Liver (tissue), 9 donors: ENCODE results near the gene HINT1. TPM values are rescaled to one million over a fixed set of nuclear protein-coding genes. Genes with fewer than 3 reads are reported as not detected.

Source experiments
- DNase-seq: peaks from one replicate; pipeline ENCODE4 v3.0.0-alpha.2; 2017; ENCODE audit warnings: low spot score
- H3K27ac ChIP-seq, 2 donors: one replicate each; pipeline ENCODE4 v1.7.0; 2013; ENCODE audit warnings: inconsistent platforms in 2 of 2, low read length in 2 of 2, control low read depth in 1 of 2, low read depth in 1 of 2, mild to moderate bottlenecking in 1 of 2
- H3K27me3 ChIP-seq, 4 donors: one replicate each; pipeline versions ENCODE4 v1.6.1 to v1.7.0; 2013; ENCODE audit warnings: low read length in 3 of 4, inconsistent platforms in 1 of 4, mild to moderate bottlenecking in 1 of 4, moderate library complexity in 1 of 4; ENCODE audit not compliant: control insufficient read depth in 4 of 4, insufficient read depth in 4 of 4
- H3K36me3 ChIP-seq, 4 donors: one replicate each; pipeline versions ENCODE4 v1.6.1 to v1.7.0; 2013; ENCODE audit warnings: low read length in 3 of 4, mild to moderate bottlenecking in 3 of 4, low read depth in 1 of 4, moderate library complexity in 1 of 4; ENCODE audit not compliant: control insufficient read depth in 4 of 4, insufficient read depth in 3 of 4
- H3K4me1 ChIP-seq, 4 donors: one replicate each; pipeline versions ENCODE4 v1.6.1 to v1.7.0; 2013; ENCODE audit warnings: low read length in 3 of 4, mild to moderate bottlenecking in 3 of 4, moderate library complexity in 1 of 4; ENCODE audit not compliant: control insufficient read depth in 4 of 4, insufficient read depth in 4 of 4
- H3K4me3 ChIP-seq, 3 donors: one replicate each; pipeline versions ENCODE4 v1.6.1 to v1.7.0; 2013; ENCODE audit warnings: low read length in 3 of 3, control low read depth in 1 of 3, low read depth in 1 of 3, mild to moderate bottlenecking in 1 of 3
- H3K9ac ChIP-seq, 2 donors: one replicate each; pipeline ENCODE4 v1.7.0; 2013; ENCODE audit warnings: low read length in 2 of 2, mild to moderate bottlenecking in 2 of 2, moderate library complexity in 2 of 2, control low read depth in 1 of 2, low read depth in 1 of 2
- H3K9me3 ChIP-seq, 4 donors: one replicate each; pipeline versions ENCODE4 v1.6.1 to v1.7.0; 2013; ENCODE audit warnings: low read length in 3 of 4; ENCODE audit not compliant: control insufficient read depth in 4 of 4
- ATF3 ChIP-seq: IDR thresholded peaks from 2 replicates; pipeline ENCODE4 v1.6.1; 2016; ENCODE audit warnings: antibody characterized with exemption
- CTCF ChIP-seq: fragments of 150-350 bp; IDR thresholded peaks from 2 replicates; pipeline ENCODE4 v1.5.1; 2017; ENCODE audit warnings: improper control_type of control experiment, low read depth, low read length; ENCODE audit not compliant: missing input control
- EGR1 ChIP-seq, 2 donors: IDR thresholded peaks; 2 replicates each; pipeline ENCODE4 v1.6.1; 2016 to 2018; ENCODE audit warnings: antibody characterized with exemption in 2 of 2, low read depth in 2 of 2
- FOXA1 ChIP-seq: IDR thresholded peaks from 2 replicates; pipeline ENCODE4 v1.6.1; 2016; ENCODE audit warnings: antibody characterized with exemption
- FOXA2 ChIP-seq: IDR thresholded peaks from 2 replicates; pipeline ENCODE4 v1.6.1; 2016; ENCODE audit warnings: antibody characterized with exemption
- GABPA ChIP-seq, 2 donors: IDR thresholded peaks in 1 of 2; conservative IDR thresholded peaks in 1 of 2; 2 replicates each; pipeline ENCODE4 v1.6.1; 2016; ENCODE audit warnings: antibody characterized with exemption in 2 of 2, mild to moderate bottlenecking in 1 of 2, moderate library complexity in 1 of 2
- HNF4A ChIP-seq, 2 donors: conservative IDR thresholded peaks; 2 replicates each; pipeline ENCODE4 v1.6.1; 2016; ENCODE audit warnings: antibody characterized with exemption in 2 of 2, mild to moderate bottlenecking in 2 of 2
- HNF4G ChIP-seq: IDR thresholded peaks from 2 replicates; pipeline ENCODE4 v1.6.1; 2016; ENCODE audit warnings: antibody characterized with exemption
- JUND ChIP-seq, 2 donors: IDR thresholded peaks; 2 replicates each; pipeline ENCODE4 v1.6.1; 2016; ENCODE audit warnings: antibody characterized with exemption in 2 of 2
- MAX ChIP-seq: IDR thresholded peaks from 2 replicates; pipeline ENCODE4 v1.6.1; 2016; ENCODE audit warnings: antibody characterized with exemption
- NR2F2 ChIP-seq: IDR thresholded peaks from 2 replicates; pipeline ENCODE4 v1.6.1; 2016; ENCODE audit warnings: antibody characterized with exemption
- RAD21 ChIP-seq, 2 donors: IDR thresholded peaks; 2 replicates each; pipeline ENCODE4 v1.6.1; 2016; ENCODE audit warnings: antibody characterized with exemption in 2 of 2, mild to moderate bottlenecking in 2 of 2
- RXRA ChIP-seq, 2 donors: IDR thresholded peaks; 2 replicates each; pipeline ENCODE4 v1.6.1; 2017 to 2018; ENCODE audit warnings: antibody characterized with exemption in 2 of 2, mild to moderate bottlenecking in 1 of 2
- SP1 ChIP-seq: IDR thresholded peaks from 2 replicates; pipeline ENCODE4 v1.6.1; 2018; ENCODE audit warnings: antibody characterized with exemption, mild to moderate bottlenecking
- TAF1 ChIP-seq: conservative IDR thresholded peaks from 2 replicates; pipeline ENCODE4 v1.6.1; 2016; ENCODE audit warnings: antibody characterized with exemption, mild to moderate bottlenecking
- YY1 ChIP-seq: IDR thresholded peaks from 2 replicates; pipeline ENCODE4 v1.6.1; 2016; ENCODE audit warnings: antibody characterized with exemption, mild to moderate bottlenecking
- WGBS: extraction: QIAGEN DNeasy Blood & Tissue Kit; methylation state at CpG from one replicate; pipeline ENCODE4 v1.1.7; 2013; 5-methylcytosine and 5-hydroxymethylcytosine counted together
- polyA plus RNA-seq, 2 donors: library from polyadenylated mRNA; stranded (reverse) in 1 of 2; unstranded in 1 of 2; fragments of 200-250 nt in 1 of 2; fragments of >200 nt in 1 of 2; fragmentation: Nextera tagmentation in 1 of 2; extraction: Ambion mirVana in 1 of 2; gene quantifications; one replicate each; pipeline versions ENCODE4 v1.2.1 to v1.2.3, GENCODE V29; 2013 to 2015
- total RNA-seq, 2 donors: library from RNA; depleted of rRNA; stranded (reverse); fragments of >200 nt; gene quantifications; one replicate each; pipeline ENCODE4 v1.2.3, GENCODE V29; 2014
- TF ChIP-seq, protein P1 (sequence below): IDR thresholded peaks from 2 replicates; pipeline ENCODE4 v1.6.1; 2016; ENCODE audit warnings: antibody characterized with exemption
- TF ChIP-seq, protein P2 (sequence below): IDR thresholded peaks from 2 replicates; pipeline ENCODE4 v1.6.1; 2016; ENCODE audit warnings: antibody characterized with exemption, mild to moderate bottlenecking
- donor health status: healthy.
- donor health status: healthy.
- donor health status: healthy.
- donor health status: healthy.
- donor health status: healthy.

The HINT1 gene
- total and polyA plus RNA-seq, 4 donors: 112 to 902 (median 314) TPM

- H3K4me1 ChIP-seq: peaks cover 0 to 6% (median 2%) of the 10 kb centered on the region in 4 donors
- no peaks in the 10 kb centered on the region for H3K27me3 ChIP-seq
- H3K9me3 ChIP-seq: no peaks in the 10 kb centered on the region
- peaks cover 0 to 2% (median 0%) of the 10 kb centered on the region in 4 donors for H3K36me3 ChIP-seq
- H3K9ac ChIP-seq: no peak overlapping the region
- 87% methylated on average over 2 of the region's 2 CpGs for WGBS
- no peak overlapping the region for H3K27ac ChIP-seq
- no peak for DNase-seq
- TF ChIP-seq FOXA1: no peak
- TF ChIP-seq, protein P1, sequence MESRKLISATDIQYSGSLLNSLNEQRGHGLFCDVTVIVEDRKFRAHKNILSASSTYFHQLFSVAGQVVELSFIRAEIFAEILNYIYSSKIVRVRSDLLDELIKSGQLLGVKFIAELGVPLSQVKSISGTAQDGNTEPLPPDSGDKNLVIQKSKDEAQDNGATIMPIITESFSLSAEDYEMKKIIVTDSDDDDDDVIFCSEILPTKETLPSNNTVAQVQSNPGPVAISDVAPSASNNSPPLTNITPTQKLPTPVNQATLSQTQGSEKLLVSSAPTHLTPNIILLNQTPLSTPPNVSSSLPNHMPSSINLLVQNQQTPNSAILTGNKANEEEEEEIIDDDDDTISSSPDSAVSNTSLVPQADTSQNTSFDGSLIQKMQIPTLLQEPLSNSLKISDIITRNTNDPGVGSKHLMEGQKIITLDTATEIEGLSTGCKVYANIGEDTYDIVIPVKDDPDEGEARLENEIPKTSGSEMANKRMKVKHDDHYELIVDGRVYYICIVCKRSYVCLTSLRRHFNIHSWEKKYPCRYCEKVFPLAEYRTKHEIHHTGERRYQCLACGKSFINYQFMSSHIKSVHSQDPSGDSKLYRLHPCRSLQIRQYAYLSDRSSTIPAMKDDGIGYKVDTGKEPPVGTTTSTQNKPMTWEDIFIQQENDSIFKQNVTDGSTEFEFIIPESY: no peak
- TF ChIP-seq, protein P2, sequence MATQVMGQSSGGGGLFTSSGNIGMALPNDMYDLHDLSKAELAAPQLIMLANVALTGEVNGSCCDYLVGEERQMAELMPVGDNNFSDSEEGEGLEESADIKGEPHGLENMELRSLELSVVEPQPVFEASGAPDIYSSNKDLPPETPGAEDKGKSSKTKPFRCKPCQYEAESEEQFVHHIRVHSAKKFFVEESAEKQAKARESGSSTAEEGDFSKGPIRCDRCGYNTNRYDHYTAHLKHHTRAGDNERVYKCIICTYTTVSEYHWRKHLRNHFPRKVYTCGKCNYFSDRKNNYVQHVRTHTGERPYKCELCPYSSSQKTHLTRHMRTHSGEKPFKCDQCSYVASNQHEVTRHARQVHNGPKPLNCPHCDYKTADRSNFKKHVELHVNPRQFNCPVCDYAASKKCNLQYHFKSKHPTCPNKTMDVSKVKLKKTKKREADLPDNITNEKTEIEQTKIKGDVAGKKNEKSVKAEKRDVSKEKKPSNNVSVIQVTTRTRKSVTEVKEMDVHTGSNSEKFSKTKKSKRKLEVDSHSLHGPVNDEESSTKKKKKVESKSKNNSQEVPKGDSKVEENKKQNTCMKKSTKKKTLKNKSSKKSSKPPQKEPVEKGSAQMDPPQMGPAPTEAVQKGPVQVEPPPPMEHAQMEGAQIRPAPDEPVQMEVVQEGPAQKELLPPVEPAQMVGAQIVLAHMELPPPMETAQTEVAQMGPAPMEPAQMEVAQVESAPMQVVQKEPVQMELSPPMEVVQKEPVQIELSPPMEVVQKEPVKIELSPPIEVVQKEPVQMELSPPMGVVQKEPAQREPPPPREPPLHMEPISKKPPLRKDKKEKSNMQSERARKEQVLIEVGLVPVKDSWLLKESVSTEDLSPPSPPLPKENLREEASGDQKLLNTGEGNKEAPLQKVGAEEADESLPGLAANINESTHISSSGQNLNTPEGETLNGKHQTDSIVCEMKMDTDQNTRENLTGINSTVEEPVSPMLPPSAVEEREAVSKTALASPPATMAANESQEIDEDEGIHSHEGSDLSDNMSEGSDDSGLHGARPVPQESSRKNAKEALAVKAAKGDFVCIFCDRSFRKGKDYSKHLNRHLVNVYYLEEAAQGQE: no peak
- no peak for TF ChIP-seq RXRA (IDR thresholded peaks at IDR 0.05)
- TF ChIP-seq HNF4A (conservative IDR thresholded peaks at IDR 0.05): no peak
- TF ChIP-seq HNF4G: no peak
- TF ChIP-seq CTCF: no peak
- no peak for TF ChIP-seq JUND (IDR thresholded peaks at IDR 0.05)
- TF ChIP-seq TAF1: no peak
- no peak for TF ChIP-seq NR2F2
- TF ChIP-seq MAX: no peak
- TF ChIP-seq EGR1 (IDR thresholded peaks at IDR 0.05; ENCODE audit: low read depth in 2 of 2): no peak
- TF ChIP-seq GABPA (IDR thresholded peaks at IDR 0.05 in 1 of 2, conservative IDR thresholded peaks at IDR 0.05 in 1 of 2): no peak
- TF ChIP-seq RAD21 (IDR thresholded peaks at IDR 0.05): no peak
- TF ChIP-seq ATF3: no peak
- TF ChIP-seq FOXA2: no peak
- no peak for TF ChIP-seq SP1
- no peak for TF ChIP-seq YY1
- no peak overlapping the region for H3K4me3 ChIP-seq
These were observed 39.9 kb upstream of the HINT1 start for GRCh38 chr5:131204964-131205363.
